Neural cell (in vitro differentiated cells): Measurements from ENCODE around the gene DPF1.

ENCODE experiments used
- EZH2 ChIP-seq: fragments of 200-600, 300-800 bp; shearing (Covaris generic), sonication (generic); IDR thresholded peaks from 2 replicates; pipeline ENCODE4 v1.6.1; 2014; ENCODE audit warnings: antibody characterized with exemption, low read length, borderline replicate concordance, mild to moderate bottlenecking; ENCODE audit not compliant: insufficient read depth, poor library complexity, severe bottlenecking
- MXI1 ChIP-seq: fragments of 450-650 bp; conservative IDR thresholded peaks from 2 replicates; pipeline ENCODE4 v1.6.1; 2014; ENCODE audit warnings: antibody characterized with exemption, mild to moderate bottlenecking; ENCODE audit not compliant: poor library complexity, severe bottlenecking
- POLR2AphosphoS5 ChIP-seq: IDR thresholded peaks from 2 replicates; pipeline ENCODE4 v1.6.1; 2012
- RAD21 ChIP-seq: fragments of 450-650 bp; conservative IDR thresholded peaks from 2 replicates; pipeline ENCODE4 v1.6.1; 2014; ENCODE audit warnings: antibody characterized with exemption, mild to moderate bottlenecking, moderate library complexity
- SMC3 ChIP-seq: fragments of 450-650 bp; conservative IDR thresholded peaks from 2 replicates; pipeline ENCODE4 v1.6.1; 2014; ENCODE audit warnings: antibody characterized with exemption, mild to moderate bottlenecking, moderate library complexity; ENCODE audit not compliant: poor library complexity
- TAF1 ChIP-seq: IDR thresholded peaks from 2 replicates; pipeline ENCODE4 v1.6.1; 2012; ENCODE audit warnings: low read depth
- TF ChIP-seq, protein P1 (sequence below): fragments of 450-650 bp; IDR thresholded peaks from 2 replicates; pipeline ENCODE4 v1.5.1; 2014; ENCODE audit warnings: antibody characterized with exemption, mild to moderate bottlenecking, moderate library complexity; ENCODE audit not compliant: poor library complexity, severe bottlenecking
- TF ChIP-seq, protein P2 (sequence below): IDR thresholded peaks from 2 replicates; pipeline ENCODE4 v1.6.1; 2012; ENCODE audit warnings: borderline replicate concordance

DNA sequence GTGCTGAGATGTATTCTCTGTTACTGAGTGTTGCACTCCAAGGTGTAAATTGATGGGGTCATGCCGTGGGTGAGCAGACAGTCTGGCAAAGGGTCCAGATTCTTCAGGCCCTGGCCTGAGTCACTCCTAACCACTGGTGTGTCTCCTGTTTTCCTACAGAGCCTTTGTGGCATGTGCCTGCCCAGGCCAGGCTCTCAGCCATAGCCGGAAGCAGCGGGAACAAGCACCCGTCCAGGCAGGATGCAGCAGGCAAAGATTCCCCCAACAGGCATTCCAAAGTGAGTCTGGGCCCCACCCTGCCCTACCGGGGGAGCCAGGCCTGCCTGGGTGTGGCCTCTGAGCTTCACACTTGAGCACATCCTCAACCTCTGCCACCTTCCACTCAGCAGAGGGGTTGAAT lies 61.9 kb downstream of the DPF1 start:
- TF ChIP-seq, protein P1, sequence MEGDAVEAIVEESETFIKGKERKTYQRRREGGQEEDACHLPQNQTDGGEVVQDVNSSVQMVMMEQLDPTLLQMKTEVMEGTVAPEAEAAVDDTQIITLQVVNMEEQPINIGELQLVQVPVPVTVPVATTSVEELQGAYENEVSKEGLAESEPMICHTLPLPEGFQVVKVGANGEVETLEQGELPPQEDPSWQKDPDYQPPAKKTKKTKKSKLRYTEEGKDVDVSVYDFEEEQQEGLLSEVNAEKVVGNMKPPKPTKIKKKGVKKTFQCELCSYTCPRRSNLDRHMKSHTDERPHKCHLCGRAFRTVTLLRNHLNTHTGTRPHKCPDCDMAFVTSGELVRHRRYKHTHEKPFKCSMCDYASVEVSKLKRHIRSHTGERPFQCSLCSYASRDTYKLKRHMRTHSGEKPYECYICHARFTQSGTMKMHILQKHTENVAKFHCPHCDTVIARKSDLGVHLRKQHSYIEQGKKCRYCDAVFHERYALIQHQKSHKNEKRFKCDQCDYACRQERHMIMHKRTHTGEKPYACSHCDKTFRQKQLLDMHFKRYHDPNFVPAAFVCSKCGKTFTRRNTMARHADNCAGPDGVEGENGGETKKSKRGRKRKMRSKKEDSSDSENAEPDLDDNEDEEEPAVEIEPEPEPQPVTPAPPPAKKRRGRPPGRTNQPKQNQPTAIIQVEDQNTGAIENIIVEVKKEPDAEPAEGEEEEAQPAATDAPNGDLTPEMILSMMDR, result no peak
- TF ChIP-seq MXI1, result no peak
- no peak for TF ChIP-seq TAF1
- no peak for TF ChIP-seq EZH2
- no peak for TF ChIP-seq SMC3
- TF ChIP-seq POLR2AphosphoS5, result no peak
- TF ChIP-seq RAD21, result no peak
- TF ChIP-seq, protein P2, sequence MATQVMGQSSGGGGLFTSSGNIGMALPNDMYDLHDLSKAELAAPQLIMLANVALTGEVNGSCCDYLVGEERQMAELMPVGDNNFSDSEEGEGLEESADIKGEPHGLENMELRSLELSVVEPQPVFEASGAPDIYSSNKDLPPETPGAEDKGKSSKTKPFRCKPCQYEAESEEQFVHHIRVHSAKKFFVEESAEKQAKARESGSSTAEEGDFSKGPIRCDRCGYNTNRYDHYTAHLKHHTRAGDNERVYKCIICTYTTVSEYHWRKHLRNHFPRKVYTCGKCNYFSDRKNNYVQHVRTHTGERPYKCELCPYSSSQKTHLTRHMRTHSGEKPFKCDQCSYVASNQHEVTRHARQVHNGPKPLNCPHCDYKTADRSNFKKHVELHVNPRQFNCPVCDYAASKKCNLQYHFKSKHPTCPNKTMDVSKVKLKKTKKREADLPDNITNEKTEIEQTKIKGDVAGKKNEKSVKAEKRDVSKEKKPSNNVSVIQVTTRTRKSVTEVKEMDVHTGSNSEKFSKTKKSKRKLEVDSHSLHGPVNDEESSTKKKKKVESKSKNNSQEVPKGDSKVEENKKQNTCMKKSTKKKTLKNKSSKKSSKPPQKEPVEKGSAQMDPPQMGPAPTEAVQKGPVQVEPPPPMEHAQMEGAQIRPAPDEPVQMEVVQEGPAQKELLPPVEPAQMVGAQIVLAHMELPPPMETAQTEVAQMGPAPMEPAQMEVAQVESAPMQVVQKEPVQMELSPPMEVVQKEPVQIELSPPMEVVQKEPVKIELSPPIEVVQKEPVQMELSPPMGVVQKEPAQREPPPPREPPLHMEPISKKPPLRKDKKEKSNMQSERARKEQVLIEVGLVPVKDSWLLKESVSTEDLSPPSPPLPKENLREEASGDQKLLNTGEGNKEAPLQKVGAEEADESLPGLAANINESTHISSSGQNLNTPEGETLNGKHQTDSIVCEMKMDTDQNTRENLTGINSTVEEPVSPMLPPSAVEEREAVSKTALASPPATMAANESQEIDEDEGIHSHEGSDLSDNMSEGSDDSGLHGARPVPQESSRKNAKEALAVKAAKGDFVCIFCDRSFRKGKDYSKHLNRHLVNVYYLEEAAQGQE, result no peak
